Measurements from ENCODE around the gene KIF1C. TPM values are rescaled to one million over a fixed set of nuclear protein-coding genes. Genes with fewer than 3 reads are reported as not detected.
A peak's percentile ranks its signal among the peaks of the same experiment; 100 is the strongest.

KIF1C gene
- 16.0 and 29.8 TPM in 2 replicates for total RNA-seq (2014; rRNA removed; shearing (Covaris generic))

- DNase-seq (ENCODE audit: low read depth): peak; percentile 81
Observed at GRCh38 chr17:4997302-4998026, at the start of gene KIF1C, which contains the start of gene INCA1. Gene KIF1C, plus strand, starts transcription at chr17:4997950. Its CDS starts 2,297 bp downstream, at chr17:5000247. Gene INCA1, minus strand, starts transcription at chr17:4997522. Its CDS starts 3,085 bp downstream, at chr17:4994437.

- peak; percentile 82 for DNase-seq (ENCODE audit: low read depth)
Observed at GRCh38 chr17:4948166-4948930, 49.4 kb upstream of the KIF1C start, which contains the start of gene PFN1. Gene PFN1, minus strand, starts transcription at chr17:4948530. Its CDS starts 136 bp downstream, at chr17:4948394.

DNA sequence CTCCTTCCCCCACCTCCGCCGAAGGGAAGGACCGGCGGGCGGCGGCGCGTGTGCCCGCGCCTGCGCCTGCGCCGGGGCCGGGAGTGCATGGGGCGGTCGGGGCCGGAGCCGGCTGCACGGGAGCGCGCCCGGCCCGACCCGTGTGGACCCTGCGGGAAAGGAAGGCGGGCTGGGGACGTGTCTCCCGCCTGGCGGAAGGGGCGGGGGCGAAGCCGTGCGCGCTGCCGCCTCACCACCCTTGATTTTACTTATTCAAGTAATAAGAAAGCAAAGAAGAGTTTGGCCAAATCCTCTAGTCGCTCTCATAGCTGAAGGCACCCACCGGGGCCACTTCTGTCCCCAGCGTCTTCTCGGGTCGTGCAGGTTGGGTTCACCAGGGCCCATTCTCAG lies 48.8 kb upstream of the KIF1C start:
- DNase-seq (ENCODE audit: low read depth): peak; percentile 86

DNA sequence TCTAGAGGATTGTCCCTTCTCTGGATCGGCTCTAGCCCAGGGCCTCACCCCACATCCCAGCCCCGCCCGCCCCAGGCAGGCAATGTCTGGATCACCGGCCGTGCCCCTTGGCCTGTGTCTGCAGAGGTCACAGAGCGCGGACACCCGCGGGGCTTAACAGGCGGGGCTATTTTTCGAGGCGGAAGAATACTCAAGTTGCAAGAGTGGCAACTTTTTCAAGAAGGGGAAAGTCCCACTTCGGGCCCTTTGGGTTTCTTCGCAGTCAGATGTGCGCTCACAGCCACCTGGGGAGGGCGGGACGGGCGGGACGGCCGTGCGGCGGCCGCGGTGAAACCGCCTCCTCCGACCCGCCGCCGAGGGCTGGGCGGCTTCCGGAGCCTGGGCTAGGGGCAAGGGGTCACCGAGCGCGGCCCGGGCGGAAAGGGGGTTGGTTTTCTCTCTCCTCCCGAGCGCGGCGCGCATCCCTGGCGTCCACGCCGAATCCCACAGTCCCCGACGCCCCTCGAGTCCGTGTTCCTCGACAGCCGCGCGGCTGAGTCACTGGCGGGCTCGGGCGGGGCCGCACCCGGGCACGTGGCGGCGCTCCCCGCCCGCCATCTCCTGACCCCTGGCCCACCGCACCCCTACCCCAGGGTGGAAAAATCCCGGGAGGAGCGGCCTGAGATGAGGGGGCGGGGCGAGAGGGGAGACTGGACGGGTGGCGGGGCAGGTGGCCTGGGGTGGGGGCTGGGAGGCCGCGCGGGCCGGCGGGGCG lies 48.3 kb upstream of the KIF1C start:
- peak; percentile 74 for DNase-seq (ENCODE audit: low read depth)

- DNase-seq (ENCODE audit: low read depth): no peak
Observed at GRCh38 chr17:4950075-4950745, 47.5 kb upstream of the KIF1C start.

DNA sequence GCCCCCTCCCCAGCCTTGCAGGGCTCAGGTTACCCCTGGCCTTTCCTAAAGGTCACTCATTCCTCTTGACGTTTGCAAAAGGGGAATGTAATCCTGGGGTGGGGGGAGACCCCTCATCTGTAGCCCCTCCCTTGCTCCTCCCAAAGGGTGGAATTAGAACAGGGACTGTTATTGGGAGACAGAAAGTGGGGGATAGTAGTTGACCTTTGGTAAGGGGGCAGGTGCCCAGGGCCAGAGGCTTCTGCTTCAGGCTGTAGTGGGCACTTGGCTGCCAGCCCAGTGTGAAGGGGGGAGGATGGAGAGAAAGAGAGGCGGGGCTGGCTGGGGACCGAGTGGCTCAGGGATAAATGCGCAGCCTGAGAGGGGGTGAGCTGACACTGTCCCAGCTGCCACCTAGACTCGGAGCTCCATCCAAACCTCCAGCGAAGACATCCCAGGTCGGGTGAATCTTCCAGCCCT lies 47.0 kb upstream of the KIF1C start, which contains the start of gene ENO3:
Gene ENO3, plus strand, starts transcription at position 374 of the 459 bp plus-strand sequence. CDS start 711 bp downstream, outside the sequence.
- no peak for DNase-seq (ENCODE audit: low read depth)

- DNase-seq (ENCODE audit: low read depth): no peak
Observed at GRCh38 chr17:4951486-4951885, 46.3 kb upstream of the KIF1C start.

GRCh38 chr17:4953451-4953961 lies 44.2 kb upstream of the KIF1C start:
- DNase-seq (ENCODE audit: low read depth): peak; percentile 87

GRCh38 chr17:4955091-4955490 lies 42.7 kb upstream of the KIF1C start:
- DNase-seq (ENCODE audit: low read depth): no peak

GRCh38 chr17:4956493-4957061 lies 41.2 kb upstream of the KIF1C start:
- DNase-seq (ENCODE audit: low read depth): no peak

GRCh38 chr17:4958102-4958501 lies 39.6 kb upstream of the KIF1C start:
- no peak for DNase-seq (ENCODE audit: low read depth)

DNA sequence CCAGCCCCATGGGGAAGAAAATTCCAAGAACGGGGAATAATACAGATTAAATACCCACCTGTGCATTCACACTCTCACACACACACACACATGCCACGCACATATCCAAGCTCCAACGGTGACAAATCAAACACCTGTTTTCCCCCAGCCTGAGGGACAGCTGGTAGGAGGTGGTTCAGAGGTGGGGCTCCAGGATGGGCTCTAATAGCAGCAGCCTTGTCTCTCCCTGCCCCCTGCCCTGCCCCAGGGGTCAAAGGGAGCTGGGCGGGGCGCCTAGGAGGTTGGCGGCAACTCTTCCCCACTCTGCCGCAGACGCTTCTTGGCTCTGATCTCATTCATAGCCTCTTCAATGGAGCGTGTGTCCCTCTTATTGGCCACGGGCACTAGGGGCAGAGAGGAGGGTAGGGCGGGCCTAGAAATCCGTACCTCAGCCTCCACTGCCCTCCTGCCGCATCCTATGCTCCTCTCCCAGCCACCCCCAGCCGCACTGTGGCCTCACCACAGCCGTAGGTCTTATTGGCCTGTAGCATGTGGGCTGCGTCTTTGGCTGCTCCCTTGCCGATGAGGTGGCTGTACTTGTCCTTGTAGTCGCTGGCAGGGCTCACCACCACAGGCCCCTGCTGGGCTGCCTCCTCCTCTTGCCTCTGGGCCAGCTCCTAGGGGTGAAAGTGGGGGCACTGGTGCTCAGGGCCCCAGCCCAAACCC lies 38.3 kb upstream of the KIF1C start:
- DNase-seq (ENCODE audit: low read depth): no peak

DNA sequence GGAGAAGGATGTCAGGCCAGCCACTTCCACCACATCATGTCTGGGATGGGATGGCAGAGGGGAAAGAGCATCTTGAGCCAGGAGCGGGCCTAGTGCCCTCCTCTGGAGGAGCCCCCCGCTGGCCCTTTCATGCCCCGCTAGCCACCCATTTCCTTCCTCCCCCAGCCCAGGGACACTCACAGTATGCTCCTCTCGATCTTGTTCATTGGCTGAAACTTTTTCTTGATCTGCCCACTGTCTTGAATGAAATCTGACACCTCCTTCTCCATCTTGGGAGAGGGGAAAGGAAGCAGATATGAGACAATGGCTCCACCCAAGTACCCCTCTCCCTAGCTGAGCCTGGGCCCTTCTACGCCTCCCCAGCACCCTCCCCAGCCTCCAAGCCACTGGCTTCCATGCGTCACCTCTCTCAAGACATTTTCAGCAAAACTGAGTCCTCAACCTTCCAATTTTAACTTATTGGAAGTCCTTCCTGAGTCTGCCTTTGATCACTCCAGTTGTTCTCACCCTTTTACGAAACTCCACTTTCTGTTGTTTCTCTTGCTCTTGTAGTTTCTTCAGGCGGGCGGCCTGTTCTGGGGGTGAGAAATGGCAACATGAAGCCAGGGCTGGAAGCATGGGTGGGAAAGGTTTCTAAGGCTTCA lies 37.3 kb upstream of the KIF1C start:
- no peak for DNase-seq (ENCODE audit: low read depth)

DNA sequence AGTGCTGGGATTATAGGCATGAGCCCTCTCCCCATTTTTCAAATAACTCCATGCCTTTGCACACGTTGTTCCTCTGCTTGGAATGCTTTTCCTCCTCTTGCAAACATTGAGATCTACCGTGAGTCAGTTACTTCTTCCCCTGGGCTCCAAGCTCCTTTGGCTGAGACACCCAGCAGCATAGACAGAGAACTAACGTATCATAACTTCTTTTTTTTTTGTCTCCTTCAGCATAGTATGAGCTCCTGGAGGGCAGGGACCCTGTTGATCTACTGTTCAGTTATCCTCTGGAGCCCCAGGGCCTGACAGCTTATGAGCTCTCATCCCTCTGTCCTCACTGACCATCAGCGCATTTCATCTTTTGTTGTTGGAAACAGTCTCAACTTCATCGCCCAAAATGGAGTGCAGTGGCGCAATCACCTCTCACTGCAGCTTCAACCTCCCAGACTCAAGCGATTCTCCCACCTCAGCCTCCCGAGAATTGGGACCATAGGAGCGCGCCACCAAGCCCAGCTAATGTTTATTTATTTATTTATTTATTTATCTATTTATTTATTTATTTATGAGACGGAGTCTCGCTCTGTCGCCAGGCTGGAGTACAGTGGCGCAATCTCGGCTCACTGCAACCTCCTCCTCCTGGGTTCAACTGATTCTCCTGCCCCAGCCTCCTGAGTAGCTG lies 32.3 kb upstream of the KIF1C start:
- no peak for DNase-seq (ENCODE audit: low read depth)

GRCh38 chr17:4966844-4967538 lies 30.8 kb upstream of the KIF1C start:
- peak; percentile 99 for DNase-seq (ENCODE audit: low read depth)

DNA sequence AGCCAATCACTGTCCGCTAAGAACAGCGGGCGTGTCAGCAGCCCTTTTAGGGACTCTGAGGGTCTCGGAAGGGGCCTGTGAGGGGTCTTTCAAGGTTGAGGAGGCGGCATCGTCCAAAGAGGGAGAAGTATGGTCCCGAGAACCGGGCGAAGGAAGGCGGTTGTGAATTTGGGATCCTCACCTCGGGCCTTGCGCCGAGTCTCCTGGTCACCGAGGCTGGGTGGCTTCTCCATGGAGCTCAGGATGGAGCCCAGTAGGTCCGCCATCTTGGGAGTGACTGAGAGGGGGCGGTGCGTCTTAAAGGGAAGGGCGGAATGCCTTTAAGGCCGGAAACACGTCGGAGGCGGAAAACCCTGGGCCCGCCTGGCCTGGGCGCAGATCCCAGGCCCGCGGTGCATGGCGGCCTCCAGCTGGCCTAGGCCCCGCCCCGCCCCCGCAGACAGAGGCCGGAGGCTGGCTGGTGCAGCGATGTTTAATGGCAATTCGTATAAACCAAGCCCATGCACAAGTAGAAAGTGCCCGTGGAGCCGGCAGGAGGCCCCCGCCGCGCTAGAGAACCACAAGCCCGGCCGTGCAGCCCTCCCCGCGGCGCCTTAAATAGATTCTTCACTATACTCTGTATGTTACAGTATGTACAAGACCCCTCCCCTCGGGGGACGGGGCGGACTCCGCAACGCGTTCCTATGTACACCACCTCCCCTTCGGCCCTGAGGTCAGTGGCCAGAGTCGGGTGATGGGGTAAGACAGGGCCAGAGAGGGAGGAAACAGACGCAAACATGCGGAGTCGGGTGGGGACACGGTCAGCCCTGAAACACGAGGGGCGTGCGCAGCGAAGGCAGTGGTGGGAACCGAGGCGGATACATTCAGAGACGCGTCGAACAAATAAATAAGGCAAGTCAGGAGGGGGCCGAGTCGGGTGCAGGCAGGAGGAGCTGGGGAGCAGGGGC lies 29.9 kb upstream of the KIF1C start, which contains the start of gene SPAG7:
Gene SPAG7, minus strand, starts transcription at position 279 of the 947 bp plus-strand sequence. Its CDS starts 13 bp downstream, at position 266.
- peak; percentile 89 for DNase-seq (ENCODE audit: low read depth)

DNA sequence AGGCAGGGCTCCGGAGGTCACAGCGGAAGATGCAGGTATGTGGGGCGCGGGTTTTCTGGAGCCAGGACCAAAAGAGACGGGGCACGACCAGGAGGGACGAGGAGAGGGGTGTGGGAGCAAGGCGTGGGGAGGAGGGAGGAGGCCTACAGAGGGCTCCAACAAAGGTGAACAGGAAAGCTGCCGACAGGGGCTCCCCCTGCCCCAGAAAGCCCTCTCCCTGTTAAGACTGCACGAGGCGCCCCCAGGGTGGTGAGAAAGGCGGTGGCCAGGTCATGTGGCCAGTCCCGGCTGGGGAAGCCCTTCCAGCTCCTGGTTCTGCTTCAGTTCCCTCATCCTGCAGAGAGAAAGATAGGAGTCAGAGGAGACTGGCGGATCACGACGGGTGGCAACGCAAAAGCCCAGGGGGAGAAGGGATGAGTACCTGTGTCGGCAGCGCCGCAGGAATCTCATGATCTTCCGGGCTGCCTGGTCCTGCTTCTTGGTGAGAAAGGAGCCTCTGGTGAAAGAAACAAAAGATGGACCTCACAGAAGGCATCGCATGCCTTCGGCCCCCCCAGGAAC lies 29.2 kb upstream of the KIF1C start:
- DNase-seq (ENCODE audit: low read depth): no peak
